Measurements from ENCODE around the gene GRM8.

- TF ChIP-seq CTCF (optimal IDR thresholded peaks at IDR 0.05 in 1 of 3, IDR thresholded peaks at IDR 0.05 in 1 of 3, conservative IDR thresholded peaks at IDR 0.05 in 1 of 3; ENCODE audit: extremely low read depth in 1 of 3, insufficient read depth in 2 of 3, low read length in 3 of 3) (no peak), EZH2 (IDR thresholded peaks at IDR 0.05; ENCODE audit: low read length) (no peak)
Measured at GRCh38 chr7:127158659-127159058, 94.1 kb downstream of the GRM8 start.
